Vagina (tissue), 2 donors: ENCODE measurements around the gene GJA1.
"Not testable (repeated sequence)": the region's sequence is repeated elsewhere in the genome, so short reads cannot be mapped to it uniquely, and the experiment has no call there.

ENCODE experiments used
- POLR2A ChIP-seq, 2 donors: fragments of 450-650 bp; IDR thresholded peaks; one replicate each; pipeline ENCODE4 v1.6.1; 2017; ENCODE audit warnings: antibody characterized with exemption in 2 of 2, mild to moderate bottlenecking in 2 of 2, moderate library complexity in 2 of 2
- POLR2AphosphoS5 ChIP-seq, 2 donors: sonication (generic); formaldehyde crosslinking; IDR thresholded peaks; one replicate each; pipeline ENCODE4 v1.9.0; 2017; ENCODE audit warnings: antibody characterized with exemption in 2 of 2, mild to moderate bottlenecking in 2 of 2, low read depth in 1 of 2; ENCODE audit not compliant: insufficient read depth in 1 of 2
- TF ChIP-seq, protein P1 (sequence below), 3 experiments: fragments of 450-650 bp in 2 of 3; fragments of 200-600 bp in 1 of 3; sonication (generic) in 1 of 3; IDR thresholded peaks; one replicate each; pipeline ENCODE4 v1.5.1; 2017 to 2019; ENCODE audit warnings: antibody characterized with exemption in 3 of 3, mild to moderate bottlenecking in 2 of 3, moderate library complexity in 2 of 3

DNA sequence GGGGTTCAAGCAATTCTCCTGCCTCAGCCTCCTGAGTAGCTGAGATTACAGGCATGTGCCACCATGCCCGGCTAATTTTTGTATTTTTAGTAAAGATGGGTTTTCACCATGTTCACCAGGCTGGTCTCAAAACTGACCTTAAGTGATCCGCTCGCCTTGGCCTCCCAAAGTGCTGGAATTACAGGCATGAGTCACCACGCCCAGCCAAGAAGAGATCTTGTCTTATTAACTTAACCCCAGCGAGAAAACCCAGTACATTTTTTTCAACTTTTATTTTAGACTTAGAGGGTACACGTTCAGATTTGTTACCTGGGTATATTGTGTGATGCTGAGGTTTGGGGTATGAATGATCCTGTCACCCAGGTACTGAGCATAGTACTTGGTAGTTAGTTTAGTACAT lies 38.3 kb upstream of the GJA1 start:
- TF ChIP-seq, protein P1, sequence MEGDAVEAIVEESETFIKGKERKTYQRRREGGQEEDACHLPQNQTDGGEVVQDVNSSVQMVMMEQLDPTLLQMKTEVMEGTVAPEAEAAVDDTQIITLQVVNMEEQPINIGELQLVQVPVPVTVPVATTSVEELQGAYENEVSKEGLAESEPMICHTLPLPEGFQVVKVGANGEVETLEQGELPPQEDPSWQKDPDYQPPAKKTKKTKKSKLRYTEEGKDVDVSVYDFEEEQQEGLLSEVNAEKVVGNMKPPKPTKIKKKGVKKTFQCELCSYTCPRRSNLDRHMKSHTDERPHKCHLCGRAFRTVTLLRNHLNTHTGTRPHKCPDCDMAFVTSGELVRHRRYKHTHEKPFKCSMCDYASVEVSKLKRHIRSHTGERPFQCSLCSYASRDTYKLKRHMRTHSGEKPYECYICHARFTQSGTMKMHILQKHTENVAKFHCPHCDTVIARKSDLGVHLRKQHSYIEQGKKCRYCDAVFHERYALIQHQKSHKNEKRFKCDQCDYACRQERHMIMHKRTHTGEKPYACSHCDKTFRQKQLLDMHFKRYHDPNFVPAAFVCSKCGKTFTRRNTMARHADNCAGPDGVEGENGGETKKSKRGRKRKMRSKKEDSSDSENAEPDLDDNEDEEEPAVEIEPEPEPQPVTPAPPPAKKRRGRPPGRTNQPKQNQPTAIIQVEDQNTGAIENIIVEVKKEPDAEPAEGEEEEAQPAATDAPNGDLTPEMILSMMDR (IDR thresholded peaks at IDR 0.05): not testable (repeated sequence)
- TF ChIP-seq POLR2A (IDR thresholded peaks at IDR 0.05); POLR2AphosphoS5 (IDR thresholded peaks at IDR 0.05; ENCODE audit: insufficient read depth in 1 of 2, low read depth in 1 of 2): not testable (repeated sequence)
